Aortic smooth muscle cell (primary cell): ENCODE measurements around the gene DCLK2. TPM values are rescaled to one million over a fixed set of nuclear protein-coding genes. Genes with fewer than 3 reads are reported as not detected.

ENCODE experiments used
- total RNA-seq: library from RNA; depleted of rRNA; stranded (reverse); fragments of >200 nt; gene quantifications from 2 replicates; pipeline ENCODE4 v1.2.3, GENCODE V29; 2014

DCLK2 gene
- total RNA-seq = 3.6 and 3.8 TPM in 2 replicates

GRCh38 chr4:150078041-150078578, at the start of gene DCLK2:
DCLK2 (plus strand) TSS chr4:150078445; CDS start chr4:150079028, 583 bp downstream.

